Body of pancreas (tissue), 4 donors: ENCODE data around the gene CALHM2.

Experiments used
- CTCF ChIP-seq, 7 experiments: fragments of 450-650 bp in 4 of 7; fragments of 200-600 bp in 3 of 7; sonication (generic) in 3 of 7; IDR thresholded peaks; one replicate each; pipeline ENCODE4 v1.5.1; 2016 to 2019; ENCODE audit warnings: antibody characterized with exemption in 7 of 7
- POLR2A ChIP-seq, 3 donors: fragments of 450-650 bp; IDR thresholded peaks; one replicate each; pipeline ENCODE4 v1.6.1; 2016; ENCODE audit warnings: antibody characterized with exemption in 3 of 3, mild to moderate bottlenecking in 2 of 3

DNA sequence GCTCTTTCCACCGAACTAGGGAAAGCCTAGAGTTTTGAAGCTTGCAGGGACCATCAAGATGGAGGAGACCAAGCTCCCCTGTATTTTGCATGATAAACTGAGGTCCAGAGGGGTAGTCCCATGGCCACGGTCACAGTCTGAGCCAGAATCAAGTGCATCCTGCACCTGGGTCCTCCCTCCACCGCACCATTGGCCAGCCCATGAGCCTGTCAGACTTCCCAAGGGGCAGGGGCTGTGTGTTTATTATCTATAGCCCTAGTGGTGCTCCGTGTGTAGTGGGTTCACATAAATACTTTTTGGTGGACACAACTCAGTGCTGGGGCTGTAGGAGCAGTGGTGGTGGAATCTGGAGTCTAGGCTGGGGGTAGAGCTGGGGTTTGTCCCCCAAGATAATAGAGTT, 23.3 kb upstream of the CALHM2 start:
- TF ChIP-seq CTCF (IDR thresholded peaks at IDR 0.05) (no peak), POLR2A (IDR thresholded peaks at IDR 0.05) (no peak)
